ENCODE data around the gene SYNE2. TPM values are rescaled to one million over a fixed set of nuclear protein-coding genes. Genes with fewer than 3 reads are reported as not detected.

Gene SYNE2
- total and polyA plus RNA-seq, 2 donors = 33.5 to 102 TPM

- 91% methylated on average over 2 of the region's 2 CpGs for WGBS
- DNase-seq (ENCODE audit: extremely low spot score) = no peak
- Histone ChIP-seq H3K27ac (ENCODE audit: low read depth) (no peak overlapping the region), H3K36me3 (ENCODE audit: insufficient read depth) (peaks cover 4% of the 10 kb centered on the region), H3K4me1 (ENCODE audit: insufficient read depth) (no peaks in the 10 kb centered on the region), H3K4me3 (ENCODE audit: low read depth, low read length) (no peak overlapping the region)
Observed at GRCh38 chr14:64080452-64080851, 227.6 kb downstream of the SYNE2 start.

DNA sequence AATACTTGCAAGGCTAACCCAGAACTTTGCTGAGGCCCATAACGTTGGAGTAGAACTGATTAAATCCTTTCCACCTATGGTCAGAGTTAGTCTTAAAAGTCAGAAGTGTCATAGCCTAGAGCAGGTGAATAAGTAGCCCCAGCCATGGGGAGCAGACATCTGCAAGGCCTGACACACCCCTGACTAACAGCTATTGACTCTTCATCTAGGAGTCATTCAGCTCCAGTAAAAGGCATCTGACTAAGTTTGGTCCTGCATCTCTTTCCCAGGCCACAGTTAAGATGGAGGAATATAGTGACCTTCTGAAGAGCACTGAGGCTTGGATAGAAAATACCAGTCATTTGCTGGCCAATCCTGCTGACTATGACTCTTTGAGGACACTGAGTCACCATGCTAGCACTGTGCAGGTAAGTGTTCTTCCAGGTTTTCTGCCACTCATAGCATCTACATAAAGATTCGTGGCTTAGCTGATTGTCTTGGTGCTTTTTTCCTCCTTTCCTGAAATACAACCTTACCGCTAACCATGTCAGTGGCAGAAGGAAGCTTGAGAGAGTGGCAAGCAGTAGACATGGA lies 228.5 kb downstream of the SYNE2 start:
- 96% methylated on average over 3 of the region's 3 CpGs for WGBS
- no peaks in the 10 kb centered on the region for H3K4me1 ChIP-seq (ENCODE audit: insufficient read depth)
- no peak overlapping the region for H3K4me3 ChIP-seq (ENCODE audit: low read depth, low read length)
- peaks cover 4% of the 10 kb centered on the region for H3K36me3 ChIP-seq (ENCODE audit: insufficient read depth)
- H3K27ac ChIP-seq (ENCODE audit: low read depth) = no peak overlapping the region
- DNase-seq (ENCODE audit: extremely low spot score) = no peak

GRCh38 chr14:64082837-64083236 lies 230.0 kb downstream of the SYNE2 start:
- no peak overlapping the region for H3K4me3 ChIP-seq (ENCODE audit: low read depth, low read length)
- WGBS = 76% methylated on average over 7 of the region's 7 CpGs
- no peak overlapping the region for H3K27ac ChIP-seq (ENCODE audit: low read depth)

DNA sequence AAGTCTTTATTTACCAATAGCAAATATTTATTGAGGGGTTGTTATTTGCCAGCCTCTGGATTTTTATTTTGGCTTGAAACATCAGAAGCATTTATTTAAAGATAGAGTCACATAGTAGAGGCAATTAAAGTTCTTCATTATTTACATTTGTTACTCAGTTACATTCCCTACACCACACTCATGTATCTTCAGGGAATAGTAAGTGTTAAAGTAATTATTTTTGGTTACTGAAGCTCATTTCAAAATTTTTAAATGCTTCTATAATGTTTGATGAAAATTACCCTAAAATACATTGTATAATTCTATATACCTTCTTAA lies 235.8 kb downstream of the SYNE2 start:
- no peak overlapping the region for H3K4me3 ChIP-seq (ENCODE audit: low read depth, low read length)
- H3K27ac ChIP-seq (ENCODE audit: low read depth) = no peak overlapping the region
- H3K4me1 ChIP-seq (ENCODE audit: insufficient read depth) = no peaks in the 10 kb centered on the region
- no peak for DNase-seq (ENCODE audit: extremely low spot score)
- peaks cover 2% of the 10 kb centered on the region for H3K36me3 ChIP-seq (ENCODE audit: insufficient read depth)

More at GRCh38 chr14:64082837-64083236, 230.0 kb downstream of the SYNE2 start:
- DNase-seq (ENCODE audit: extremely low spot score) = no peak
- H3K36me3 ChIP-seq (ENCODE audit: insufficient read depth) = peaks cover 4% of the 10 kb centered on the region
- no peaks in the 10 kb centered on the region for H3K4me1 ChIP-seq (ENCODE audit: insufficient read depth)

DNA sequence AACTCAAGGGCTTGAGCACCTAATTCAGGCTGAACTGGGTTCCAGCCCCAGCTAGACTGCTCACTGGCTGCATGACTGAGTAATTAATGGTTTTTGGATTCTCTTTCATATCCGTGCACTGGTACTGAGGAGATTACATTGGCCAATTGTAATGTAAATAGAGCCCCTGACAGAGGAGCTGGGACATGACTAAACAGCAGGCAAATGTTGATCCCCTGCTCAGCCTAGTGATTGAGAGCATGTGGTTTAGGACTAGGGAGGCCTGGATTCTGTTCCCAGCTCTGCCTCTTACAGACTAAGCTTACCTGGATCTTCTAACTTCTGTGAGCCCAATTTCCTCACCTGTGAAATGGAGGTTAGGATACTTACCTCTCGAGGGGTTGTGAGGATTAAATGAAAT lies 237.1 kb downstream of the SYNE2 start:
- H3K4me3 ChIP-seq (ENCODE audit: low read depth, low read length) = no peak overlapping the region
- H3K4me1 ChIP-seq (ENCODE audit: insufficient read depth) = no peaks in the 10 kb centered on the region
- no peak for DNase-seq (ENCODE audit: extremely low spot score)
- 68% methylated on average over 2 of the region's 2 CpGs for WGBS
- H3K27ac ChIP-seq (ENCODE audit: low read depth) = no peak overlapping the region
- H3K36me3 ChIP-seq (ENCODE audit: insufficient read depth) = no peaks in the 10 kb centered on the region

DNA sequence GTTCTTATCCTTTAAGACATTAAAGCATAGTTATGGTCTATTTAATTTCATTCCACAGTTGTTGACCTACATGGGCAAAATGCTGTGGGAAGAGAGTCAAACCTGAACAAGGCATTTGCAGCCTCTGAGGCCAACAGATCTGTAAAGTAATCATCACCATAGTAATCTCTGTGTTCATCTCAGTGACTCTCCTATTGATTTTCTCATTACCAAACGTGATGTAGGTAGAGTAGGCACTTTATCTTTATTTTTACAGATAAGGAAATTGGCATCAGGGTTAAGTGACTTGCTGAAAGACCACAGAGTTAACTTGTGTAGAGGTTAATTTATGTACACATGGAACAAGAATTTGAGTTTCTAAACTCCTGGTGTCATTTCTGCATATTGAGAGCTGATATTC lies 238.4 kb downstream of the SYNE2 start:
- Histone ChIP-seq H3K4me3 (ENCODE audit: low read depth, low read length) (no peak overlapping the region), H3K27ac (ENCODE audit: low read depth) (no peak overlapping the region), H3K4me1 (ENCODE audit: insufficient read depth) (no peaks in the 10 kb centered on the region), H3K36me3 (ENCODE audit: insufficient read depth) (no peaks in the 10 kb centered on the region)
- 72% methylated on average over 1 of the region's 1 CpG for WGBS
- DNase-seq (ENCODE audit: extremely low spot score) = no peak

DNA sequence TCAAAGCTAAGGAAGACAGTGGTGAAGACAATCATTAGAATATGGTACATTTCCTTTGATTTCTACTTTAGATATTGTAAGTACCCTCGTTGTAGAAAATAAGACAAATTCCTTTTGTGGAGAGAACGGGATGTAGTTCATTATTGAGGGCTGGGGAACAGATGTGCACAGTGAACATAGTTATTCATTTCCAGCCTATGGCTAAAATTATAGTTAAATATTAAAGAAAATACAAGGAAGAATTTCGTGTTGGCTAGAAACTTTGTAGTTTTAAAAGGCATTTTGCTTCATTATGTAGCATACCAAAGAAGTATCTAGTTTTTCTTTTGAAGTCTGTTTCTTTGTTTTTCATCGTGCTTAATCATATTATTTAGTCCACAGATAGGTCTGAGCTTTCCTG lies 239.5 kb downstream of the SYNE2 start:
- Histone ChIP-seq H3K4me3 (ENCODE audit: low read depth, low read length) (no peak overlapping the region), H3K4me1 (ENCODE audit: insufficient read depth) (no peaks in the 10 kb centered on the region), H3K27ac (ENCODE audit: low read depth) (no peak overlapping the region), H3K36me3 (ENCODE audit: insufficient read depth) (no peaks in the 10 kb centered on the region)
- WGBS = 91% methylated on average over 4 of the region's 4 CpGs
- DNase-seq (ENCODE audit: extremely low spot score) = no peak

GRCh38 chr14:64092940-64093339 lies 240.1 kb downstream of the SYNE2 start:
- Histone ChIP-seq H3K27ac (ENCODE audit: low read depth) (no peak overlapping the region), H3K4me1 (ENCODE audit: insufficient read depth) (no peaks in the 10 kb centered on the region), H3K36me3 (ENCODE audit: insufficient read depth) (no peaks in the 10 kb centered on the region), H3K4me3 (ENCODE audit: low read depth, low read length) (no peak overlapping the region)
- WGBS = 73% methylated on average over 5 of the region's 5 CpGs
- no peak for DNase-seq (ENCODE audit: extremely low spot score)

DNA sequence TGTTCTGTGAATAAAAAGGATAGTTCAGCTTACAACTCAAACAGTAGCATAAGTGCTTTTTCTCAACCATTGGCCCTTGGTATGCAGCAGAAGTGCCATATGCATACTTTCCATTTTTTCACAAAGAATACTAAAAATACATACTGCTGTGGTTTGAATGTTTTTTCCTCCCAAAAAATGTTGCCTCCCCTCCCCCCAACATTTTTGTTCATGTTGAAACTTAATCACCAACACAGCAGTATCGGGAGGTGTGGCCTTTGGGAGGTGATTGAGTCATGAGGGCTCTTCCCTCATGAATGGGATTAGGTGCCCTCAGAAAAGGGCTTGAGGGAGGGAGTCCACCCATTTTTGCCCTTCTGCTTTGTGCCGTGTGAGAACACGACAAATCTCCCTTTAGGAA lies 242.8 kb downstream of the SYNE2 start:
- no peak overlapping the region for H3K27ac ChIP-seq (ENCODE audit: low read depth)
- WGBS = 96% methylated on average over 3 of the region's 3 CpGs
- H3K36me3 ChIP-seq (ENCODE audit: insufficient read depth) = no peaks in the 10 kb centered on the region
- no peaks in the 10 kb centered on the region for H3K4me1 ChIP-seq (ENCODE audit: insufficient read depth)
- no peak overlapping the region for H3K4me3 ChIP-seq (ENCODE audit: low read depth, low read length)
- DNase-seq (ENCODE audit: extremely low spot score) = no peak

DNA sequence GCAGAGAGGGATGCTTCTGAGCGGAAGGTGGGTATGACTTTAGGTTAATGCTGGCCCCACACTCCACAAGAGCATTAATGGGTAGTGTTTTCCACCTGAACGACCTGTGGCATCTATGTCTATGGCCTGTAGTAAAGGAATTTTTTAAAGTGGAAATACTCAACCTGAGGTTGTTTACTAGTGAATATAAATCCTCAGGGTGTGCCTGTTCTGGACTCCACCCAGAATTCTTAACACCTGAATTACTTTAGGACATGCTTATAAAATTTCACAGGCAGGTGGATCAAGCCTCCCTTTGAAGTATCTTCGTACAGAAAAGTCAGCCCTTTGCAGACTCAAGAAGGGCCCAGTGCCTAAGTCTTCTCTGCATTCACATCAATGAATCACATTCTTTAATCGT lies 245.3 kb downstream of the SYNE2 start:
- Histone ChIP-seq H3K27ac (ENCODE audit: low read depth) (no peak overlapping the region), H3K4me3 (ENCODE audit: low read depth, low read length) (no peak overlapping the region), H3K36me3 (ENCODE audit: insufficient read depth) (peaks cover 1% of the 10 kb centered on the region), H3K4me1 (ENCODE audit: insufficient read depth) (no peaks in the 10 kb centered on the region)
- no peak for DNase-seq (ENCODE audit: extremely low spot score)
- WGBS = 92% methylated on average over 4 of the region's 4 CpGs

GRCh38 chr14:64107438-64107837 lies 254.6 kb downstream of the SYNE2 start:
- Histone ChIP-seq H3K4me3 (ENCODE audit: low read depth, low read length) (no peak overlapping the region), H3K27ac (ENCODE audit: low read depth) (no peak overlapping the region), H3K36me3 (ENCODE audit: insufficient read depth) (no peaks in the 10 kb centered on the region), H3K4me1 (ENCODE audit: insufficient read depth) (no peaks in the 10 kb centered on the region)
- WGBS = 98% methylated on average over 2 of the region's 2 CpGs
- no peak for DNase-seq (ENCODE audit: extremely low spot score)

DNA sequence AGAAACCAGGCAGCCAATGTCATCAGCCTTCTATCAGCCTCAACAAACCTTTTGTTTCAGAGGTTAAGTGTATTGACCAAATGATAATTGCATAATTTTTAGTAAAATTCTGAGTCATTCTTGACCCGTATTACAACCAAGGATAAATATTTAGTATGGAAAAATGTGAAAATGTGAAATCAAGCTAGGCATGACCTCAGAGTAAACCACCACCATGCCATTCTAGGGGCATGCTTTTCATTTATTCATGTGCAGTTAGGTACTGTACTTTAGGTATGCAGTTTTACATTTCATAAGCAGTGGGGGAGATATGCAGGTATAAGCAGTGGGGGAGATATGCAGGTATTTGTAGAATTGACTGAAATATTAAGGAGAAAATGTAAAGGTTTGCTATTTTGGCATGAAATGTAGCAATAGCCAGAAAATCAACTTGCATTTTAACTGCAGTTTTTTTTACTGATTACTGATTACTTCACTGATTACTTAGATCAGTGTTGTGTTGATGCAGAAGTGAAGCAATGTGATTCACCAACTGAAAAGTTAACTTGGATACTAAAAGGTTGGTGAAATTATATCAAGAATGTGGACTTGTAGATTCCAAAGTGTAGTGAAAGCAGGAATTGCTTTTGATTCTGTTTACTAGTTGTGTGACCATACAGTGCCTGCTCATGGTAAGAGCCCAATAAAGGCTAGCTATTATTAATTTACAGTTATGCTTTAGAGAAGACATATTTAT lies 257.2 kb downstream of the SYNE2 start:
- Histone ChIP-seq H3K4me3 (ENCODE audit: low read depth, low read length) (no peak overlapping the region), H3K27ac (ENCODE audit: low read depth) (no peak overlapping the region), H3K4me1 (ENCODE audit: insufficient read depth) (no peaks in the 10 kb centered on the region), H3K36me3 (ENCODE audit: insufficient read depth) (no peaks in the 10 kb centered on the region)
- 85% methylated on average over 1 of the region's 1 CpG for WGBS
- no peak for DNase-seq (ENCODE audit: extremely low spot score)

DNA sequence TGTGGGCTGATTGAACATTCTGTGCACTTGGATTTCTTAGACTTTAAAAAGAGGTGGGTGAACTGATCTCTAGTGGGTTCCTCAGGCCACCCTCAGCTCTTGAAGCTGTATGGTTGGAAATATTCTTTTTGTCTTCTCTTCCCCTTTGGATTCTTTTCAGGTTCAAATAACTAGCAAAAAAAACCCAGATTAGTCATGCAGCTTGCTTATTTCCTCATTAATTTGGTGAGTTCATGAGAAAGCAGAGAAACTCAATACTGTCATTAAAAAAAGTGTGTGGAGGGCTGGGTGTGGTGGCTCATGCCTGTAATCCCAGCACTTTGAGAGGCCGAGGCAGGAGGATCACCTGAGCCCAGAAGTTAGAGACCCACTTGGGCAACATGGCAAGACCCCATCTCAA lies 258.0 kb downstream of the SYNE2 start:
- no peaks in the 10 kb centered on the region for H3K36me3 ChIP-seq (ENCODE audit: insufficient read depth)
- H3K27ac ChIP-seq (ENCODE audit: low read depth) = no peak overlapping the region
- DNase-seq (ENCODE audit: extremely low spot score) = no peak
- WGBS = 96% methylated on average over 1 of the region's 1 CpG
- H3K4me1 ChIP-seq (ENCODE audit: insufficient read depth) = no peaks in the 10 kb centered on the region
- no peak overlapping the region for H3K4me3 ChIP-seq (ENCODE audit: low read depth, low read length)

- 78% methylated on average over 17 of the region's 17 CpGs for WGBS
- DNase-seq (ENCODE audit: extremely low spot score) = no peak
Observed at GRCh38 chr14:64112867-64113678, 260.3 kb downstream of the SYNE2 start.

More at GRCh38 chr14:64112867-64113678, 260.3 kb downstream of the SYNE2 start:
- Histone ChIP-seq H3K36me3 (ENCODE audit: insufficient read depth) (no peaks in the 10 kb centered on the region), H3K4me1 (ENCODE audit: insufficient read depth) (no peaks in the 10 kb centered on the region), H3K4me3 (ENCODE audit: low read depth, low read length) (no peak overlapping the region), H3K27ac (ENCODE audit: low read depth) (no peak overlapping the region)
